ENCODE measurements around the gene MRPS9.
A peak's percentile ranks its signal among the peaks of the same experiment; 100 is the strongest.

Gene MRPS9

GRCh38 chr2:105037572-105038382 is at the start of gene MRPS9:
TSS of gene MRPS9 (plus strand) at chr2:105038069. CDS start at chr2:105038093, 24 bp downstream.
- peak; percentile 99 for DNase-seq

GRCh38 chr2:105005181-105005951 is 32.5 kb upstream of the MRPS9 start:
- no peak for DNase-seq

- DNase-seq, result no peak
These were observed 30.5 kb upstream of the MRPS9 start for GRCh38 chr2:105007367-105007766.

- no peak for DNase-seq
These were observed 5.4 kb upstream of the MRPS9 start for GRCh38 chr2:105032476-105032875.

- DNase-seq, result no peak
These were observed 3.7 kb upstream of the MRPS9 start for GRCh38 chr2:105034170-105034569.

- no peak for DNase-seq
These were observed 653 bp downstream of the MRPS9 start for GRCh38 chr2:105038383-105039061.

- DNase-seq, result no peak
These were observed 1.7 kb downstream of the MRPS9 start for GRCh38 chr2:105039559-105039958.

GRCh38 chr2:105042189-105042588 is 4.3 kb downstream of the MRPS9 start:
- no peak for DNase-seq

- DNase-seq, result no peak
These were observed 14.9 kb downstream of the MRPS9 start for GRCh38 chr2:105052773-105053172.

GRCh38 chr2:105055613-105056012 is 17.7 kb downstream of the MRPS9 start:
- DNase-seq, result no peak

GRCh38 chr2:105056245-105056644 is 18.4 kb downstream of the MRPS9 start:
- DNase-seq, result no peak

- DNase-seq, result no peak
These were observed 19.1 kb downstream of the MRPS9 start for GRCh38 chr2:105057005-105057404.

GRCh38 chr2:105061560-105061959 is 23.7 kb downstream of the MRPS9 start:
- DNase-seq, result no peak

- no peak for DNase-seq
These were observed 24.3 kb downstream of the MRPS9 start for GRCh38 chr2:105062158-105062557.

- no peak for DNase-seq
These were observed 30.5 kb downstream of the MRPS9 start for GRCh38 chr2:105068387-105068786.

GRCh38 chr2:105068875-105069274 is 31.0 kb downstream of the MRPS9 start:
- no peak for DNase-seq

GRCh38 chr2:105070010-105070865 is 32.4 kb downstream of the MRPS9 start:
- DNase-seq, result no peak

- no peak for DNase-seq
These were observed 33.5 kb downstream of the MRPS9 start for GRCh38 chr2:105071379-105071778.

GRCh38 chr2:105072039-105072438 is 34.2 kb downstream of the MRPS9 start:
- peak; percentile 29 for DNase-seq

- no peak for DNase-seq
These were observed 35.7 kb downstream of the MRPS9 start for GRCh38 chr2:105073591-105073990.

- DNase-seq, result no peak
These were observed 38.3 kb downstream of the MRPS9 start for GRCh38 chr2:105076121-105076520.

- no peak for DNase-seq
These were observed 41.1 kb downstream of the MRPS9 start for GRCh38 chr2:105078906-105079495.

Data from stimulated activated CD4-positive, alpha-beta T cell treated with anti-CD3 and anti-CD28 coated beads, Interleukin-15, amount 100 ng/mL, for 24 hours (primary cell).